Stomach (tissue), 4 donors: ENCODE results near the gene ANKLE1.

Source experiments
- EP300 ChIP-seq: sonication (generic); formaldehyde crosslinking; IDR thresholded peaks from one replicate; pipeline ENCODE4 v1.6.1; 2017; ENCODE audit warnings: antibody characterized with exemption
- POLR2A ChIP-seq, 4 donors: fragments of 450-650 bp; IDR thresholded peaks; one replicate each; pipeline ENCODE4 v1.6.1; 2016; ENCODE audit warnings: antibody characterized with exemption in 4 of 4, control low read depth in 2 of 4, mild to moderate bottlenecking in 1 of 4, moderate library complexity in 1 of 4
- POLR2AphosphoS5 ChIP-seq, 3 donors: sonication (generic); formaldehyde crosslinking; IDR thresholded peaks; one replicate each; pipeline ENCODE4 v1.6.1; 2016; ENCODE audit warnings: antibody characterized with exemption in 3 of 3
- TF ChIP-seq, protein P1 (sequence below), 7 experiments: fragments of 450-650 bp in 4 of 7; fragments of 200-600 bp in 3 of 7; sonication (generic) in 3 of 7; IDR thresholded peaks; one replicate each; pipeline ENCODE4 v1.5.1; 2016 to 2019; ENCODE audit warnings: antibody characterized with exemption in 7 of 7, control low read depth in 2 of 7, mild to moderate bottlenecking in 1 of 7

- TF ChIP-seq, protein P1, sequence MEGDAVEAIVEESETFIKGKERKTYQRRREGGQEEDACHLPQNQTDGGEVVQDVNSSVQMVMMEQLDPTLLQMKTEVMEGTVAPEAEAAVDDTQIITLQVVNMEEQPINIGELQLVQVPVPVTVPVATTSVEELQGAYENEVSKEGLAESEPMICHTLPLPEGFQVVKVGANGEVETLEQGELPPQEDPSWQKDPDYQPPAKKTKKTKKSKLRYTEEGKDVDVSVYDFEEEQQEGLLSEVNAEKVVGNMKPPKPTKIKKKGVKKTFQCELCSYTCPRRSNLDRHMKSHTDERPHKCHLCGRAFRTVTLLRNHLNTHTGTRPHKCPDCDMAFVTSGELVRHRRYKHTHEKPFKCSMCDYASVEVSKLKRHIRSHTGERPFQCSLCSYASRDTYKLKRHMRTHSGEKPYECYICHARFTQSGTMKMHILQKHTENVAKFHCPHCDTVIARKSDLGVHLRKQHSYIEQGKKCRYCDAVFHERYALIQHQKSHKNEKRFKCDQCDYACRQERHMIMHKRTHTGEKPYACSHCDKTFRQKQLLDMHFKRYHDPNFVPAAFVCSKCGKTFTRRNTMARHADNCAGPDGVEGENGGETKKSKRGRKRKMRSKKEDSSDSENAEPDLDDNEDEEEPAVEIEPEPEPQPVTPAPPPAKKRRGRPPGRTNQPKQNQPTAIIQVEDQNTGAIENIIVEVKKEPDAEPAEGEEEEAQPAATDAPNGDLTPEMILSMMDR (IDR thresholded peaks at IDR 0.05) = no peak
- TF ChIP-seq POLR2A (IDR thresholded peaks at IDR 0.05) = no peak
- TF ChIP-seq POLR2AphosphoS5 (IDR thresholded peaks at IDR 0.05) = no peak
- TF ChIP-seq EP300 = no peak
Measured at GRCh38 chr19:17254636-17255035, 27.1 kb upstream of the ANKLE1 start.
